A673 (cell line): ENCODE measurements around the gene BIRC5. TPM values are rescaled to one million over a fixed set of nuclear protein-coding genes. Genes with fewer than 3 reads are reported as not detected.
"Not testable (repeated sequence)": the region's sequence is repeated elsewhere in the genome, so short reads cannot be mapped to it uniquely, and the experiment has no call there.

Source experiments
- BruUV-seq: library from RNA; stranded (reverse); fragments of 400-500 nt; replicated peaks from 2 replicates; lab custom pipeline; 2021; lab: Mats Ljungman, UMichigan
- CTCF ChIA-PET: fragments of 300-600 bp; sonication (Branson Sonifier 250); formaldehyde crosslinking; loops from one replicate; lab custom pipeline; 2022; ENCODE audit warnings: antibody characterized with exemption; lab: Charles Lee
- POLR2A ChIA-PET: fragments of 300-600 bp; sonication (Branson Sonifier 250); formaldehyde crosslinking; loops from one replicate; lab custom pipeline; 2022; ENCODE audit warnings: antibody characterized with exemption; ENCODE audit not compliant: low non-redundant PET; lab: Charles Lee
- DNase-seq: peaks from one replicate; pipeline ENCODE4 v3.0.0-alpha.2; 2015; ENCODE audit warnings: low spot score
- H3K27ac ChIP-seq: fragments of 200-600 bp; sonication (generic); 2 replicates; pipeline ENCODE4 v1.5.1; 2016; ENCODE audit warnings: mixed run types, low read depth, mild to moderate bottlenecking, mixed read lengths, antibody characterized with exemption, low read length; ENCODE audit not compliant: poor library complexity, severe bottlenecking
- H3K27me3 ChIP-seq: fragments of 200-600 bp; sonication (generic); replicated peaks from 2 replicates; pipeline ENCODE4 v1.6.1; 2017; ENCODE audit warnings: mixed run types, low read depth, mild to moderate bottlenecking, mixed read lengths, antibody characterized with exemption, low read length; ENCODE audit not compliant: insufficient read depth, poor library complexity
- H3K36me3 ChIP-seq: fragments of 200-600 bp; sonication (generic); 2 replicates; pipeline ENCODE4 v1.6.1; 2016; ENCODE audit warnings: mixed run types, mild to moderate bottlenecking, mixed read lengths, antibody characterized with exemption, low read length; ENCODE audit not compliant: insufficient read depth, poor library complexity, severe bottlenecking
- H3K4me1 ChIP-seq: fragments of 200-600 bp; sonication (generic); 2 replicates; pipeline ENCODE4 v1.6.1; 2017; ENCODE audit warnings: mixed run types, mild to moderate bottlenecking, mixed read lengths, antibody characterized with exemption, low read length; ENCODE audit not compliant: insufficient read depth, poor library complexity, severe bottlenecking
- H3K4me3 ChIP-seq: fragments of 200-600 bp; sonication (generic); 2 replicates; pipeline ENCODE4 v1.5.1; 2016; ENCODE audit warnings: low read depth, mixed run types, mild to moderate bottlenecking, mixed read lengths, low read length; ENCODE audit not compliant: poor library complexity, severe bottlenecking
- H3K9me3 ChIP-seq: fragments of 200-600 bp; sonication (generic); 2 replicates; pipeline ENCODE4 v1.6.1; 2016; ENCODE audit warnings: mixed run types, low read depth, mild to moderate bottlenecking, mixed read lengths, antibody characterized with exemption, low read length; ENCODE audit not compliant: poor library complexity, severe bottlenecking
- CTCF ChIP-seq: fragments of 300-800, 200-600 bp; sonication (generic); conservative IDR thresholded peaks from 2 replicates; pipeline ENCODE4 v1.5.1; 2017; ENCODE audit warnings: low read depth, mild to moderate bottlenecking, antibody characterized with exemption, low read length, moderate library complexity, mixed read lengths
- EZH2 ChIP-seq: fragments of 200-600 bp; sonication (generic); IDR thresholded peaks from 2 replicates; pipeline ENCODE4 v1.6.1; 2017; ENCODE audit warnings: borderline replicate concordance, low read depth, mild to moderate bottlenecking, mixed read lengths, antibody characterized with exemption, low read length; ENCODE audit not compliant: poor library complexity, severe bottlenecking
- intact Hi-C: fragments of 100-400 bp; cut with micrococcal nuclease; formaldehyde crosslinking; loops from one replicate; pipeline ENCODE4 v1.10.0; 2022; ENCODE audit not compliant: unreplicated experiment
- total RNA-seq: library from RNA; stranded (reverse); gene quantifications from 2 replicates; pipeline ENCODE4 v1.2.3, GENCODE V29; 2021

Gene BIRC5
- total RNA-seq, 1 experiment from 2014 or later: 158 TPM

- POLR2A ChIA-PET: no interaction called here
- Histone ChIP-seq H3K27ac (no peak overlapping the region), H3K36me3 (no peaks in the 10 kb centered on the region), H3K27me3 (peaks cover 20% of the 10 kb centered on the region), H3K4me1 (no peaks in the 10 kb centered on the region), H3K9me3 (no peaks in the 10 kb centered on the region), H3K4me3 (no peak overlapping the region)
- CTCF ChIA-PET: interaction anchor here (0.6 kb wide), 1 partner anchor 18 kb away, joined by 4 read pairs; no protein-coding TSS in a partner anchor
- DNase-seq: no peak
- intact Hi-C loops: no loop called here
- TF ChIP-seq EZH2 (no peak), CTCF (no peak)
- BruUV-seq: no TSS peak
Measured at GRCh38 chr17:78233678-78234077, 19.6 kb downstream of the BIRC5 start.

- Histone ChIP-seq H3K27ac (no peak overlapping the region), H3K4me3 (no peak overlapping the region), H3K9me3 (no peaks in the 10 kb centered on the region), H3K27me3 (peaks cover 20% of the 10 kb centered on the region), H3K4me1 (no peaks in the 10 kb centered on the region), H3K36me3 (no peaks in the 10 kb centered on the region)
- POLR2A ChIA-PET: no interaction called here
- BruUV-seq: no TSS peak
- DNase-seq: no peak
- TF ChIP-seq CTCF (no peak), EZH2 (no peak)
- CTCF ChIA-PET: no interaction called here
- intact Hi-C loops: no loop called here
Measured at GRCh38 chr17:78234261-78234865, 20.3 kb downstream of the BIRC5 start.

GRCh38 chr17:78235022-78235421, 21.0 kb downstream of the BIRC5 start:
- DNase-seq, POLR2A ChIA-PET, intact Hi-C loops, H3K36me3 ChIP-seq, H3K4me1 ChIP-seq, BruUV-seq, H3K27ac ChIP-seq, H3K4me3 ChIP-seq, CTCF ChIA-PET, H3K9me3 ChIP-seq: not testable (repeated sequence)
- H3K27me3 ChIP-seq: peaks cover 20% of the 10 kb centered on the region

GRCh38 chr17:78235885-78236284, 21.8 kb downstream of the BIRC5 start:
- intact Hi-C loops: no loop called here
- Histone ChIP-seq H3K36me3 (no peaks in the 10 kb centered on the region), H3K9me3 (no peaks in the 10 kb centered on the region), H3K27ac (no peak overlapping the region), H3K4me1 (no peaks in the 10 kb centered on the region), H3K4me3 (no peak overlapping the region), H3K27me3 (peaks cover 14% of the 10 kb centered on the region)
- no peak for DNase-seq
- BruUV-seq: no TSS peak
- POLR2A ChIA-PET: no interaction called here
- TF ChIP-seq EZH2 (no peak), CTCF (no peak)
- CTCF ChIA-PET: no interaction called here
